Measurements from ENCODE around the gene RHOXF2. TPM values are rescaled to one million over a fixed set of nuclear protein-coding genes. Genes with fewer than 3 reads are reported as not detected.

Gene RHOXF2
- total and polyA plus RNA-seq, 2 experiments from 2014 or later = 0.39 TPM; not detected in 1

DNA sequence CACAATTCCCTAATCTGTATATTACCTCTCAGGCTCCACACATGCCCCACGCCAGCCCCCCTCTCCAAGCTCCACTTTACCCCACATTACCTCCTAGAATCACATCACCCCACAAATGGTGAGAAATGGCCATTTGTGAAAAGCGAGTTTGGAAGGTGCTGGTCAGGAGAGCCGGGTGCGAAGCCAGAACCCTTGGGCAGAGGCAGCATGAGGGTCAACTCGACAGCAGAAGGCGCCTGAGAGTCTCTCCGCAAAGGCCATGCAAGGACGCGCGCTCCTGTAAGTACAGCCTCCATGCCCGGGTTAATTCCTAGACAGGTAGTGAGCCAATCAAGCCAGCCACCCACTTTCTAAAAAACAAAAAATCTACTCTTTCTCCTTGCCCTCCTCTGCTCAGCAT is 42.4 kb downstream of the RHOXF2 start:
- H3K27me3 ChIP-seq = no peaks in the 10 kb centered on the region

DNA sequence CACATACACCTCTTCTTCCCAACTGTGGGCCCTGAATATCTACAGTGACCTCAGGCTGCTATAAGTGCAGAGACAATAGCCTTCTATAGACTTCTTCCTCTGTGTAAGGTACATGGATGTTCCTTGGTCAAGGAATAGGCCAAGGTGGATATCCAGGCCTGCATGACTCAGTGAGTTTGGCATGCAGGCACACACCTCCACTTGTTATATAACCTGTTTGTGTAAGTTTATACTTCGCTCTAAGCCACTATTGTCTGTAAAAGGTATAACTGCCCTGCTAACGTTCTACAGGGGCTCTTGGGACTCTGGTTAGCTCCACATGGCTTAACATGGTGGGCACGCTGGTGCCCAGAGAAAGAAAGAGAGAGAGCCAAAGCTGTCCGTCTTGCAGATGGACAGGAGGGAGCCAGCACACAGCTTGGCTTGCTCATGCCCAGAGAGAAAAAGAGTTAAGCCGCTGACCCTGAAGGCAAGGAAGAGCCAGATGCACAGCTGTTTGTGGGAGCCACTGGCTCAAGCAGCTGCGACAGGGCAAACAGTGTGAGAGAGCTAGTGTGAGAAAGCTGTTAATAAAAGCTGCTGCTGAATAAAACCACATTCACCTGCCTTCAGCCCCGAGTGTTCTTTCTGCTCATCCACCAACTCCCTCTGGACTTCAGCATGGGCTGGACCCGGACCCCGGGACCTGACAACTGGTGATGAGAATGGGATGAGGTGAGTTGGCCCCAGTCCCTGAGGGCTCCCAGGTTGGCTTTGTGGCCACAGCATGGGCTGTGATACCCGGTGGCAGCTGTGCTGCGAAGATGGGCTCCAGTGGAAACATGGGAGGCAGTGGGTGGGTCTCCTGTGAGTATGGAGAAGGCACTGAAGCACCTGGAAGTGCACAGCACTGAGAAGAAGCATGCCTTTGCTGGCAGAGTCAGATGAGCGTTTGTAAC is 47.7 kb downstream of the RHOXF2 start:
- no peak overlapping the region for H3K27ac ChIP-seq
- no peak for DNase-seq (ENCODE audit: low read depth in 1 of 2, low spot score in 1 of 2)
- TF ChIP-seq, protein P1, sequence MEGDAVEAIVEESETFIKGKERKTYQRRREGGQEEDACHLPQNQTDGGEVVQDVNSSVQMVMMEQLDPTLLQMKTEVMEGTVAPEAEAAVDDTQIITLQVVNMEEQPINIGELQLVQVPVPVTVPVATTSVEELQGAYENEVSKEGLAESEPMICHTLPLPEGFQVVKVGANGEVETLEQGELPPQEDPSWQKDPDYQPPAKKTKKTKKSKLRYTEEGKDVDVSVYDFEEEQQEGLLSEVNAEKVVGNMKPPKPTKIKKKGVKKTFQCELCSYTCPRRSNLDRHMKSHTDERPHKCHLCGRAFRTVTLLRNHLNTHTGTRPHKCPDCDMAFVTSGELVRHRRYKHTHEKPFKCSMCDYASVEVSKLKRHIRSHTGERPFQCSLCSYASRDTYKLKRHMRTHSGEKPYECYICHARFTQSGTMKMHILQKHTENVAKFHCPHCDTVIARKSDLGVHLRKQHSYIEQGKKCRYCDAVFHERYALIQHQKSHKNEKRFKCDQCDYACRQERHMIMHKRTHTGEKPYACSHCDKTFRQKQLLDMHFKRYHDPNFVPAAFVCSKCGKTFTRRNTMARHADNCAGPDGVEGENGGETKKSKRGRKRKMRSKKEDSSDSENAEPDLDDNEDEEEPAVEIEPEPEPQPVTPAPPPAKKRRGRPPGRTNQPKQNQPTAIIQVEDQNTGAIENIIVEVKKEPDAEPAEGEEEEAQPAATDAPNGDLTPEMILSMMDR (IDR thresholded peaks at IDR 0.05; ENCODE audit: low read depth, low read length) = no peak
- H3K4me1 ChIP-seq (ENCODE audit: low read depth) = no peaks in the 10 kb centered on the region
- no peaks in the 10 kb centered on the region for H3K27me3 ChIP-seq
- no peaks in the 10 kb centered on the region for H3K36me3 ChIP-seq
- H3K4me3 ChIP-seq = no peak overlapping the region
- H3K9me3 ChIP-seq (ENCODE audit: low read depth) = no peaks in the 10 kb centered on the region

More for the DNA sequence above, 42.4 kb downstream of the RHOXF2 start:
- no peaks in the 10 kb centered on the region for H3K4me1 ChIP-seq (ENCODE audit: low read depth)
- H3K4me3 ChIP-seq = no peak overlapping the region
- no peak overlapping the region for H3K27ac ChIP-seq
- no peaks in the 10 kb centered on the region for H3K36me3 ChIP-seq
- DNase-seq (ENCODE audit: low read depth in 1 of 2, low spot score in 1 of 2) = no peak
- no peaks in the 10 kb centered on the region for H3K9me3 ChIP-seq (ENCODE audit: low read depth)
- TF ChIP-seq, protein P1 (IDR thresholded peaks at IDR 0.05; ENCODE audit: low read depth, low read length) = no peak

GRCh38 chrX:120207009-120207605 is 48.7 kb downstream of the RHOXF2 start:
- no peaks in the 10 kb centered on the region for H3K4me1 ChIP-seq (ENCODE audit: low read depth)
- no peaks in the 10 kb centered on the region for H3K36me3 ChIP-seq
- H3K9me3 ChIP-seq (ENCODE audit: low read depth) = no peaks in the 10 kb centered on the region
- no peak for DNase-seq (ENCODE audit: low read depth in 1 of 2, low spot score in 1 of 2)
- no peak overlapping the region for H3K4me3 ChIP-seq
- TF ChIP-seq, protein P1 (IDR thresholded peaks at IDR 0.05; ENCODE audit: low read depth, low read length) = no peak
- H3K27ac ChIP-seq = no peak overlapping the region
- H3K27me3 ChIP-seq = no peaks in the 10 kb centered on the region

DNA sequence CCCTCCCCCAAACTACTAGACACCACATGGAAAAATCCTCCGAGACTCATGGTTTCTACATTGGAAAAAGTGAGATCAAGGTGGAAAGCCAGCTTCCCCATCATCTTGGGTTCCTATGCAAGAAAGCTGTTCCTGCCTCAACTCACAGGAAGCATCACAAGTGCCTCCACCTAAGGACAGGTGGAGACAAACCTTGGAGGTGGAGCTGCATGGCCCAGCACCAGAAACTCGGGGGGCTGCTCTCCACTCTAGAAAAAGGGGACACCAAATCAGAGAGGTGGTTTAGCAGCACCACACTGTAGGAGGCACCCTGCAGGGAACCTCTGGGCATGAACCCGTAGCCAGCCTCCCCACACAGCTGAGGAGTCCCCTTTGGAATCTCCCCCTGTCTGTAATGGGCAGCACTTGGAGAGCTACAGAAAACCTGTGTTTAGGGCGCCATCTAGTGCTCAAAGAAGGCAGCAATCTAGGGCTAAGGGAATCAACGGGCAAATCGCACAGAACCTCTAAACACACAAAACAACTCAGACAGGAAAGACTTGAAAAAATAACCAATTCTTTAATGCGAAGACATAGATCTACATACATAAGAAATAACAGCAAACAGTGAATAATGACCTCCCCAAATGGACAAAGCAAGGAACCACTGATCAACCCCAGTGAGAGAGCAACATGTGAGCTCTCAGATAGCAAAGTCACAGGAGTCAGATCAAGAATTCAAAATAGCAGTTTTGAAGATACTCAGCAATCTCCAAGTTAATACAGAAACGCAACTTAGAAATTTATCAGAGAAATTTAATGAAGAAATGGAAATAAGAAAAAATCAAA is 55.2 kb downstream of the RHOXF2 start:
- H3K4me3 ChIP-seq = no peak overlapping the region
- H3K36me3 ChIP-seq = no peaks in the 10 kb centered on the region
- TF ChIP-seq, protein P1 (IDR thresholded peaks at IDR 0.05; ENCODE audit: low read depth, low read length) = peak; percentile 80
- H3K4me1 ChIP-seq (ENCODE audit: low read depth) = no peaks in the 10 kb centered on the region
- peak; percentile 64 to 69 for DNase-seq (ENCODE audit: low read depth in 1 of 2, low spot score in 1 of 2)
- no peaks in the 10 kb centered on the region for H3K27me3 ChIP-seq
- H3K9me3 ChIP-seq (ENCODE audit: low read depth) = no peaks in the 10 kb centered on the region
- no peak overlapping the region for H3K27ac ChIP-seq

Other genes starting within 250 kb of the RHOXF2 start
- gene NKAP, start 214.9 kb upstream of the RHOXF2 start, total RNA-seq = 6.8 and 8.3 TPM in 2 replicates
- 5.6 and 6.9 TPM in 2 replicates for gene NKAP, start 214.9 kb upstream of the RHOXF2 start, polyA plus RNA-seq
- gene RHOXF2B, start 80.9 kb upstream of the RHOXF2 start, total RNA-seq = not detected in 2 replicates
- gene RHOXF2B, start 80.9 kb upstream of the RHOXF2 start, polyA plus RNA-seq = not detected in 2 replicates
- gene RHOXF1, start 42.7 kb upstream of the RHOXF2 start, total RNA-seq = 0.42 and 2.8 TPM in 2 replicates
- gene RHOXF1, start 42.7 kb upstream of the RHOXF2 start, polyA plus RNA-seq = 1.7 and 2.0 TPM in 2 replicates
- gene ZBTB33, start 92.2 kb downstream of the RHOXF2 start, total RNA-seq = 8.9 and 11.4 TPM in 2 replicates
- gene ZBTB33, start 92.2 kb downstream of the RHOXF2 start, polyA plus RNA-seq = 5.7 and 10.2 TPM in 2 replicates
- 2.3 and 3.1 TPM in 2 replicates for gene TMEM255A, start 152.8 kb downstream of the RHOXF2 start, total RNA-seq
- 5.2 and 9.0 TPM in 2 replicates for gene TMEM255A, start 152.8 kb downstream of the RHOXF2 start, polyA plus RNA-seq
- 0.11 and 0.45 TPM in 2 replicates for gene ATP1B4, start 203.5 kb downstream of the RHOXF2 start, total RNA-seq
- gene ATP1B4, start 203.5 kb downstream of the RHOXF2 start, polyA plus RNA-seq = 0.34 TPM in 1 of 2 replicates, not detected in the other